ENCODE data around the gene RRP15.

RRP15 gene

DNA sequence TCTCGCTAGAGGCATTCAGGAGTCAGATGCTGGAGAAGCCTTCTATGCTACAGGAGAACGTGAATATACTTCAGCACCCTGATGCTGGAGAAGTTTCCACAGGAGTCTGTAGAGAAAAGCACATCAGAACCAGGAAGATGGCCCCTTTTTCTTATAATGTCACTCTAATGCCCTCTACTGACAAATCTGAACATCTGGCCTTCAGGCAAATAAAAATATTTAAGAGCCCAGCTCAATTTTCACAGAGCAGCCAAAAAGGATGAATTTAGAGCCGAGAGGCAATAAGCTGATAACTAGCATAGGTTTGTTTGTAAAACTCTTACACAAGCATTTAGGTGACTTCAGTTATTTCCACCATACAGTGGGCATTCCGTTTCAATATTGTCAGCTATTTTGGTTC, 3.8 kb upstream of the RRP15 start:
- Histone ChIP-seq H3K36me3 (ENCODE audit: insufficient read depth, low read length) (no peaks in the 10 kb centered on the region), H3K4me3 (no peak overlapping the region), H3K9ac (ENCODE audit: insufficient read length) (no peak overlapping the region), H3K27ac (no peak overlapping the region), H3K9me3 (ENCODE audit: low read depth, low read length) (no peaks in the 10 kb centered on the region)
- TF ChIP-seq FOXP2 (optimal IDR thresholded peaks at IDR 0.05; ENCODE audit: control extremely low read depth, extremely low read length, insufficient read depth) (no peak), POLR2AphosphoS5 (IDR thresholded peaks at IDR 0.05; ENCODE audit: borderline replicate concordance, low read depth, low read length) (no peak)
- DNase-seq (ENCODE audit: low read depth, low spot score), result no peak

DNA sequence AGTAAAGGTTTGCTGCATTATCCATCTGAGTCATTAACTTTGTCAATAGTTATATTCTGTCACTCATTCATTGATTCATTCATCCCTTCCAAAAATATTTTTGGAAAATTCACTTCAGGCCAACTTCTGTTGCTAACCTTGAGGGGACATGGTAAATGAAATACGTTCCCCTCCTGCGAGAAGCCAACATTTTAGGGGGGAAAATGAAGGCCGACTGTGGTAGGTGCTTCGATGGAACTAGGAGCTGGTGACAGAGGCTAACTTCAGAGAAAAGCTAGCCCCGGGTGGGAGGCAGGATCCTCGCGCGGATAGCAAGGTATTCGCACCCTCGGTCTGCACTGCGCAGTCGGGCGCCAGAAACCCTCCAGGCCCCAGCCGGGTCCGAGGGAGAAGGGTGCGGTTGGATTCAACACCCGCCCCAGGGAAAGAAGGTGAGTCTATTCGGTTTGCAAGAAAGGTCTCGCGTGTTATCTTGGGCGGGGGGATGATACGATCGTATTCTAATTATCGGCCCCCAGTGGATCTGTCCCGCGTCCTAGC, 646 bp upstream of the RRP15 start:
- H3K27ac ChIP-seq, result no peak overlapping the region
- no peaks in the 10 kb centered on the region for H3K9me3 ChIP-seq (ENCODE audit: low read depth, low read length)
- H3K36me3 ChIP-seq (ENCODE audit: insufficient read depth, low read length), result no peaks in the 10 kb centered on the region
- no peak for TF ChIP-seq FOXP2 (optimal IDR thresholded peaks at IDR 0.05; ENCODE audit: control extremely low read depth, extremely low read length, insufficient read depth)
- no peak for TF ChIP-seq POLR2AphosphoS5 (IDR thresholded peaks at IDR 0.05; ENCODE audit: borderline replicate concordance, low read depth, low read length)
- no peak for TF ChIP-seq EZH2 (IDR thresholded peaks at IDR 0.05)
- peak overlapping the region; percentile 81 for H3K4me3 ChIP-seq
- no peak for DNase-seq (ENCODE audit: low read depth, low spot score)
- peak overlapping the region; percentile 70 for H3K9ac ChIP-seq (ENCODE audit: insufficient read length)

DNA sequence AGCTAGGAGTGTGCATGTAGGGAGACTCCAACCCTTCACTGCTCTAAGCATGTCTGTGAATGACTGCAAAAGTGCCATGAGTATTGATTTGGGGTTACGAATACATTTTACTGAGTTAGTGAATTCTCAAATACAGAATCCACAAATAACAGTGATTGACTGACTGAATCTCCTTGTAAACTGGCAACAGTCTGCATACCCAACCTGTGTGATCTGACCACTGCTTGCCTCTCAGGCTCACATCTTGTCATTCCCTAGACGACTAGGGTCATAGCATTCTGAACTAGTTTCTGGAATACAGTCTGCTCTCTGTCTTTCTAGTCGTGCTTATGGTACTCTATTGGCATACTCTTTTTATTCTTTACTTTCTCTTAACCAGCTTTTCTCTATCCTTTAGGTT, 7.4 kb downstream of the RRP15 start:
- Histone ChIP-seq H3K36me3 (ENCODE audit: insufficient read depth, low read length) (peaks cover 10% of the 10 kb centered on the region), H3K27ac (no peak overlapping the region)

DNA sequence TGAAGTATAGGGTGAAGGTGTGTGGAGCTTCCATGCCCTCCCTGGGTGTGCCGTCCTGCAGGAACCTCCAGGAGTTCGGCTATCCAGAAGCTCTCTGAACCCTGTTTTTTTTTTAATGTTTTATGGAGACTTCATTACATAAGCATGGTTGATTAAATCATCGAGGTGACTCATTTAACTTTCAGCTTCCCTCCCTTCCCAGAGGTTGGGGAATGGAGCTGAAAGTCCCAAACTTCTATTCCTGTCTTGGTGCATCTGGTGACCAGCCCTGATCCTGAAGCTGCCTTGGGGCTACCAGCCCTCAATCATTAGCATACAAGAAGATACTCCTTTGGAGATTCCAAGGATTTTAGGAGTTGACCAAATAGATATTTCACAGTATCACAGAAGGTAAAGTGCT, 9.5 kb downstream of the RRP15 start:
- no peak overlapping the region for H3K9ac ChIP-seq (ENCODE audit: insufficient read length)
- H3K9me3 ChIP-seq (ENCODE audit: low read depth, low read length), result no peaks in the 10 kb centered on the region
- no peak overlapping the region for H3K27ac ChIP-seq
- TF ChIP-seq FOXP2 (optimal IDR thresholded peaks at IDR 0.05; ENCODE audit: control extremely low read depth, extremely low read length, insufficient read depth) (no peak), POLR2AphosphoS5 (IDR thresholded peaks at IDR 0.05; ENCODE audit: borderline replicate concordance, low read depth, low read length) (no peak), EZH2 (IDR thresholded peaks at IDR 0.05) (no peak)
- peaks cover 10% of the 10 kb centered on the region for H3K36me3 ChIP-seq (ENCODE audit: insufficient read depth, low read length)
- DNase-seq (ENCODE audit: low read depth, low spot score), result no peak
- no peak overlapping the region for H3K4me3 ChIP-seq

More for the DNA sequence above, 7.4 kb downstream of the RRP15 start:
- no peak overlapping the region for H3K9ac ChIP-seq (ENCODE audit: insufficient read length)
- no peaks in the 10 kb centered on the region for H3K9me3 ChIP-seq (ENCODE audit: low read depth, low read length)
- no peak for TF ChIP-seq POLR2AphosphoS5 (IDR thresholded peaks at IDR 0.05; ENCODE audit: borderline replicate concordance, low read depth, low read length)
- TF ChIP-seq FOXP2 (optimal IDR thresholded peaks at IDR 0.05; ENCODE audit: control extremely low read depth, extremely low read length, insufficient read depth), result no peak
- no peak for TF ChIP-seq EZH2 (IDR thresholded peaks at IDR 0.05)
- no peak overlapping the region for H3K4me3 ChIP-seq
- DNase-seq (ENCODE audit: low read depth, low spot score), result no peak

DNA sequence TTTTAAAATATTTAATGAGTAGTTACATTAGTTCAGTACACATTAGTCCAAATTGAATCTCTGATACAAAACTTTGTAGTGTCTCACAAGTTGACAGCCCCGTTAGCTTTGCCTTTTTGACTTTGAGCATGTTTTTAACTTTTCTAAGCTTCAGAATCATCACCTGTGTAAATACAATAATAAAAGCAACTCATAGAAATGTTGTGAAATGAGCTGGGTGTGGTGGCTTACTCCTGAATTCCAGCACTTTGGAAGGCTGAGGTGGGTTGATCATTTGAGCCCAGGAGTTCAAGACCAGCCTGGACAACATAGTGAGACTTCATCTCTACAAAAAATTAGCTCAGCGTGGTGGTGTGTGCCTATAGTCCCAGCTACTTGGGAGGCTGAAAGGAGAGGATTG, 11.1 kb downstream of the RRP15 start:
- no peak for DNase-seq (ENCODE audit: low read depth, low spot score)
- no peaks in the 10 kb centered on the region for H3K9me3 ChIP-seq (ENCODE audit: low read depth, low read length)

DNA sequence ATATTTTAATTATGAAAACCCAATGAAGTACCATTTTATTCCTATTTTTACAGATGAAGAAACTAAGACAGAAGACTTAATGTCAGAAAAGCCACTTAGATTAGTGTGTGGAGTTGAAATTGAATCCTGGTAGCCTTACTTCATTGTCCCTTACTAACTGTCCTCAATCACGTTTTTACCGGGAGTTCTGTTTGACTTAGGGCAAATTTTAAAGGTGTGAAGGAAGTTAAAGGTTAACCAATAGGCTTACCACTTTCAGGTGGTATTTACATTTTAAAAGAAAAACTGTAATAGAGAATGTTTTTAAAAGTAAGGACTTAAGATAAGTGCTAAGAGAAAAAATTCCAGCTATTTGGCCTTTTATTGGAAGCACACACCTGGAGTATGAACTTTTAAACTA, 12.4 kb downstream of the RRP15 start:
- H3K9me3 ChIP-seq (ENCODE audit: low read depth, low read length), result no peaks in the 10 kb centered on the region
- TF ChIP-seq FOXP2 (optimal IDR thresholded peaks at IDR 0.05; ENCODE audit: control extremely low read depth, extremely low read length, insufficient read depth) (no peak), POLR2AphosphoS5 (IDR thresholded peaks at IDR 0.05; ENCODE audit: borderline replicate concordance, low read depth, low read length) (no peak), EZH2 (IDR thresholded peaks at IDR 0.05) (no peak)
- DNase-seq (ENCODE audit: low read depth, low spot score), result no peak
- H3K4me3 ChIP-seq, result no peak overlapping the region
- H3K36me3 ChIP-seq (ENCODE audit: insufficient read depth, low read length), result peaks cover 12% of the 10 kb centered on the region
- no peak overlapping the region for H3K9ac ChIP-seq (ENCODE audit: insufficient read length)
- H3K27ac ChIP-seq, result no peak overlapping the region

More for the DNA sequence above, 11.1 kb downstream of the RRP15 start:
- H3K4me3 ChIP-seq, result no peak overlapping the region
- TF ChIP-seq EZH2 (IDR thresholded peaks at IDR 0.05), result no peak
- TF ChIP-seq FOXP2 (optimal IDR thresholded peaks at IDR 0.05; ENCODE audit: control extremely low read depth, extremely low read length, insufficient read depth), result no peak
- no peak for TF ChIP-seq POLR2AphosphoS5 (IDR thresholded peaks at IDR 0.05; ENCODE audit: borderline replicate concordance, low read depth, low read length)
- no peak overlapping the region for H3K9ac ChIP-seq (ENCODE audit: insufficient read length)
- no peak overlapping the region for H3K27ac ChIP-seq
- peaks cover 10% of the 10 kb centered on the region for H3K36me3 ChIP-seq (ENCODE audit: insufficient read depth, low read length)

DNA sequence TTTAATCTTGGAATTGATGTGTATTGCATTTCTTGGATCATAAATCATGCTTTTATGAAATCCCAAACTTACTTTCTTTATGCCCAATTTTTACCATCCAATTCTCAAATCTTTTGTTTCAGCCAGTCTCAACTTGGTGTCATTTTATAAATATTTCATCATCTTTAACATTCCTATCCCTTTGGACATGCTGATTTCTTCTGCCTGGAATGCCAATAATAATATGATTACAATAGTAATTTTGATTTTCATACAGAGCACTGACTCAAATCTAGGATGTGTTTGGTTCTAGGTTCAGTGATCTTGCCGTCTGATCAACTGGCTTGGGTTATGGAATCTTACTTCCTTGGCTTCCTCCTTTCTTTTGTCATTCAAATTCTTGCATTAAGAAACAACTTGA, 12.8 kb downstream of the RRP15 start:
- TF ChIP-seq POLR2AphosphoS5 (IDR thresholded peaks at IDR 0.05; ENCODE audit: borderline replicate concordance, low read depth, low read length), result no peak
- no peak for TF ChIP-seq FOXP2 (optimal IDR thresholded peaks at IDR 0.05; ENCODE audit: control extremely low read depth, extremely low read length, insufficient read depth)
- TF ChIP-seq EZH2 (IDR thresholded peaks at IDR 0.05), result no peak
- peaks cover 16% of the 10 kb centered on the region for H3K36me3 ChIP-seq (ENCODE audit: insufficient read depth, low read length)
- H3K9ac ChIP-seq (ENCODE audit: insufficient read length), result no peak overlapping the region
- H3K27ac ChIP-seq, result no peak overlapping the region
- DNase-seq (ENCODE audit: low read depth, low spot score), result no peak
- H3K9me3 ChIP-seq (ENCODE audit: low read depth, low read length), result no peaks in the 10 kb centered on the region
- H3K4me3 ChIP-seq, result no peak overlapping the region

DNA sequence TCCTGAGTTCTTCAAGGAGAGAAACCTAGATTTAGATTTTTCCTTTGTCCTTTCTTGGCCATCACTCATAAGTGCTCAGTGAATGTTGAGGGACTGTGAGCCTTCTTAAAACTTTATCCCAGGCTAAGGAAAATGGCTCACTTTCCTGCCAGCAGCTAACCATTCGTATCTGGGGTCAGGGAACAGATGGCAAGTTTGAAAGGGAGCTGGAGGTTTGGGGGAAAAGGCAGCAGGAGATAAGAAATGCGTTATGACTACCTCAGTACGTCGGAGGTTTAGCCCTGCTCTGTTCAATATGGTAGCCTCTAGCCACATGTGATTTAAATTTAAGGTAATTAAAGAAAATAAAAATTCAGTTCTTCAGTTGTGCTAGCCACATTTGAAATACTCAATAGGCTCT, 13.3 kb downstream of the RRP15 start:
- H3K27ac ChIP-seq, result no peak overlapping the region
- H3K4me3 ChIP-seq, result no peak overlapping the region
- H3K9me3 ChIP-seq (ENCODE audit: low read depth, low read length), result no peaks in the 10 kb centered on the region
- H3K9ac ChIP-seq (ENCODE audit: insufficient read length), result no peak overlapping the region
- H3K36me3 ChIP-seq (ENCODE audit: insufficient read depth, low read length), result peaks cover 19% of the 10 kb centered on the region
- TF ChIP-seq EZH2 (IDR thresholded peaks at IDR 0.05) (no peak), FOXP2 (optimal IDR thresholded peaks at IDR 0.05; ENCODE audit: control extremely low read depth, extremely low read length, insufficient read depth) (no peak), POLR2AphosphoS5 (IDR thresholded peaks at IDR 0.05; ENCODE audit: borderline replicate concordance, low read depth, low read length) (no peak)
- DNase-seq (ENCODE audit: low read depth, low spot score), result no peak

DNA sequence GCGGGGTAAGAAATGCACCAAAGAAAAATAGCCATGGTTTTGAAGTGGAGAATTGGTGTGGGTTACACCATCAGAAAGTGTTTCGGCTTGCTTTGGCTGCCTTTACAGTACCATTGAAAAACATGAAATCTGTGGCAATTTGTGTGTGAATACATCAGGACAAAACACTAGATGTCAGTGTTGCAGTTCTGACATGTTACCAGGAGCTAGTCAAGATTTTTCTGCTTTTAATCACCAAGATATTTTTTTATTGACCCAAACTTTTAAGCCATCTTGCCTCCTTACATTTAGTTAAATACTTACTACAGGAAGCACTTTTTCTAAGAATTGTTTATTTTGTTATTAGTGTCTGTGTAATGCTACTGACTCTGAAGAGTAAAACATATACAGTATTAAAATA, 14.3 kb downstream of the RRP15 start:
- no peak overlapping the region for H3K27ac ChIP-seq
- no peak for DNase-seq (ENCODE audit: low read depth, low spot score)

More for the DNA sequence above, 14.3 kb downstream of the RRP15 start:
- Histone ChIP-seq H3K4me3 (no peak overlapping the region), H3K36me3 (ENCODE audit: insufficient read depth, low read length) (peaks cover 14% of the 10 kb centered on the region), H3K9me3 (ENCODE audit: low read depth, low read length) (no peaks in the 10 kb centered on the region), H3K9ac (ENCODE audit: insufficient read length) (no peak overlapping the region)
- TF ChIP-seq FOXP2 (optimal IDR thresholded peaks at IDR 0.05; ENCODE audit: control extremely low read depth, extremely low read length, insufficient read depth), result no peak
- no peak for TF ChIP-seq EZH2 (IDR thresholded peaks at IDR 0.05)
- TF ChIP-seq POLR2AphosphoS5 (IDR thresholded peaks at IDR 0.05; ENCODE audit: borderline replicate concordance, low read depth, low read length), result no peak
